GM18526 (cell line): Measurements from ENCODE around the gene MYO1E.

Experiments
- POLR2A ChIP-seq: IDR thresholded peaks from 3 replicates; pipeline ENCODE4 v1.6.1; 2011; ENCODE audit not compliant: insufficient read length; ENCODE audit errors: extremely low read depth

The MYO1E gene

DNA sequence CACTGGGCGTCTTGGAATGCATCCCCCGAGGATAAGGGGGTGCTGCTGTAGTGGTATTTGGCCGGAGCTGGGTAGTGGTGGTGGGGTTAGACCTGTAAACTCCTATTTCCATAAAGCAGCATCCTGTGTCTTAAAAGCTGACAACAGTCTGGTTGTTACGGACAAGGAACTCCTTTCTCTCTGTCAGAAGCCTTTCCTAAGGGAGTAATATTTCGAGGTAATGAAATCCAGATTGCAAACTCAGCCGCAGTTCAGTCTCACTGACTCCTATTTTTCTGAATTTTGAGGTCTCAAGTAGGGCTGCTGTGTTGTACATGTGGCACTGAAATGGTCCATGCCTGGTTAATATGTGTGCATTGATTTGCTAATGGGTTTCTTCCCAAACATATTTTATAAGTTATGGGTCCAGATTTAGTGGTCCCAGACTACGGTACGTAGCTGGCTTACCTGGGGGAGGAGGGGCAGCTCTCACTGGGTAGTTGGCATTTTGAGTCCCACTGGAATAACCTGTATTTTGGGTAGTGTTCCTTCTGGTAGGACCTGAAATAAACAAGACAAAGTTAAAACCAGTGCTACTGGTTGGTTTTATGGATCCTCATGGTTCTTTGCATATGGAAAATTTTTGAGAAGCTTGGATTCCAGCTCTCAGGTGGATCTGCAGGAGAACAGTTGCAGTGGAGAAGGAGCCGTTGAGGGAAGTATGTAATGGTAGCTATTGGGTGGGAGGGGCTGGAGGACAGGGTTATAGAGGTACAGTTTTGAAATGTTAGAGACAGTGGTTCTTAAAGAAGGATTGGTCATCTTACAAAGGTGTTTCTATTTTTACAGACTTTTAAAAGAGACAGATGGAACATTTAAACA, 214.6 kb downstream of the MYO1E start:
- no peak for TF ChIP-seq POLR2A

DNA sequence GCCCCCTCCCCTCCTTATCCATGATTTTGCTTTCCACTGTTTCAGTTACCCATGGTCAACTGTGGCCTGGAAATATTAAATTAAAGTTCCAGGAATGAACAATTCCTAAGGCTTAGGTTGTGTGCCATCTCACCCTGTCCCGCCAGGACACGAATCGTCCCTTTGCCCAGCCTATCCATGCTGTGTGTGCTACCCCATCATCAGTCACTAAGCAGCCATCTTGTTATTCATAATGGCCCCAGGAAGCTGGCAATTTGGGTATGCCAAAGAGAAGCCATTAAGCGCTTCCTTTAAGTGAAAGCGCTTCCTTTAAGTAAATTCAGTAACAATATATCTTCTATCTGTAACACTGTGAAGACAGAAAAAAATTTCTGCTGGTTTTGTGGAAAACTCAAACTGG, 215.3 kb downstream of the MYO1E start:
- no peak for TF ChIP-seq POLR2A

DNA sequence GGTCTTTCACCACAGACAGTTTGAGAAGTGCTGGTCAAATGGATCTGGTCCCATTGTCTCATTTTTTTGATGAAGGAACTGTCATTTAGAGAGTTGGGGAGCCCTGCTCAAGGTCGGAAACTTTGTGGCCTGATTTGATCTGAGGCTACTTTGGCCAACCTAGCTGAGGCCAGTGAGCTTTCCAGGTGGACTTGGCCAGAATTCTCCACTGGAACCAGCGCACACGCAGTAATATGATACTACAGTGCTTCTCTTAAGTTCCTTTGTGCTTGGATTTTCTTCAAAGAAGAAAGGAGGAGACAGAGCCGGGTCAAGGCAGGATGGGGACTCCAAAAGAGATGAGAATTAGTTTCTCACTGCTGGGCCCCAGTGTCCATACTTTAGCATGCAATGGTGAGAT, 217.2 kb downstream of the MYO1E start:
- TF ChIP-seq POLR2A, result no peak

DNA sequence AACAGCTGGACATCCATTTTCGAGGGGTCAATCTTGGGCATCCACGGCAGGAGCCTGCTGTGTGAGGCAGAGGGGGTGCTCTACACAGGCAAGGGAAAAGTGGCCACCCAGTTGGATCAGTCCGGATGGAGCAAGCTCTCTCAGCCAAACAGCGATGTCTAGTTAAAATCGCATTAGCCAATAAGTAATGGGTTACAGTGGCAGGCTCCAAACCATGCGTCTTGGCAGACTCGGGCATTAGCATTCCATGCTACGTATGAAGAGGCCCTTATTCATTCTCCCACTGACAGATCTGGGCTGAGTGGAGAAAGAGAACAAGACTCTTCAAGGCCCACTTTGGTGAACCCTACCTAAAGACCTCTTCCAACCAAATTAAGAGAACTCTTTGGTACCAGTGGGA, 218.4 kb downstream of the MYO1E start:
- TF ChIP-seq POLR2A, result no peak

DNA sequence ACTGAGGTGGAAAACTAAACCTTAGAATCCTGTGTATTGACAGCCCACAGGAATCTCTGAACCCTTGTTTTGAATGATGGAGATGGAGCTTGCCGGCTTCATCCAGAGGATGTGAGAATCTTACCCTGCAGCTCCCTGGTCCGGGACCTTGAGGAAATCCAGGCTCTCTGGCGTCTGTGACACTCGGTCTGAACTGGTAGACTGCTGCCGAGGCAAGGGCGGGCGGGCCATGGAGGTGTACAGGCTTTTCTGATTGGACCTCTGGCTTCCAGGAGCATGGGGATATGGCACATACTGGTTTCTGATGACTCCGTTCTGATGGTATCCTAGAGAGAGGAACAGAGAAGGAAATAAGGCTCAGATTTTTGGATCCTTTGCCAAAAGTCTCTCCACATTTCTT, 219.2 kb downstream of the MYO1E start:
- no peak for TF ChIP-seq POLR2A

DNA sequence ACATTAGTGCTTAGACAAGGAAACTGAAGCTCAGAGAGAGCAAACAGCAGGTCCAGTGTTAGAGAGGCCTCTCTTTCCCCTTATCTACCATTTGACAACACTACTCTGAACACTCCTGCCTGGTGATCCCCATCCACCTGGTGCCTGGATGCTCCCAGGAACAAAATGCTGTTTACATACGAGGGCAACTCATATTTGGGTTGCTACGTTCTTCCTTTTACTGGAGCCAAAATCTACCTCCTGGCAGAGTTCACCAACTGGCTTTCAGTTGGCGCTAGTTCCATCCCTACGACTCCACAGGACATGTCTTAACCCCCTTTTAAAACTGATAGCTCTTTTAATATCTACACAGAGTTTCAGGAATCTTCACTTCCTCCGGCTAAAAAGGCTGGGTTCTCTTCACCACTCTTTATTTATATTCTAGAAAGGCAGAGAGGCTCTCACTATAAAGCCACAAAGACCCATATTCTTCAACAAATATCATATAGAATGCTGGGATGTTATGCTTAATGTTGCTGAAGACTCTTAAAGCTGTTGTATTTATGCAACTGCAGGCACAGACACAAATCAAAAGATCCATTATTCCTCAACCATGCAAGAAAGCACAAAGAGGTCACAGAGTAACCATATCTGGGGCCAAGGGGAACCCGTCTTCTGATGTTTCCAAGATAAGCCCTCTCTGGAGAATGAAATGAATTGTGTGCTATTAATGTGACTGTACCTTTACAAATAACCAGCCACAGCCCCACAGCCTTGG, 219.8 kb downstream of the MYO1E start:
- TF ChIP-seq POLR2A, result no peak

DNA sequence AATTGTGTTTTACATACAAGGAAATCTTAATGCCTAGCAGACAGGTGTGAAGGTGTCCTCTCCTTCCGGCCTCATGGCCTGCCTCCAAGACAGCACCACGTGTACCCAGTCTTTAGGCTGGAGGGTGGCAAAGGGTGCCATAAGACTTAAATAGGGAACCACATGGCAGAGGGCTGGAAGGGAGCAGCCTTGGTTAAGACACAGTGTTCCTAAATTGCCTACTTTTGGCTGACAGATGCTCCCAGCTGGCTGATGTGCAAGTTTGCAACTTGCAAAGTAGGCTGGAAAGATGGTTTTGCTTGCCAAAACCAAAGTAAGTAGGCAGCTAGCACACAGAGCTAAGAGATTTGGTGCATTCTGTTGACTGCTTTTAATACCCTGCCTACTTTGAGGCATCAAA, 222.5 kb downstream of the MYO1E start:
- TF ChIP-seq POLR2A, result no peak

DNA sequence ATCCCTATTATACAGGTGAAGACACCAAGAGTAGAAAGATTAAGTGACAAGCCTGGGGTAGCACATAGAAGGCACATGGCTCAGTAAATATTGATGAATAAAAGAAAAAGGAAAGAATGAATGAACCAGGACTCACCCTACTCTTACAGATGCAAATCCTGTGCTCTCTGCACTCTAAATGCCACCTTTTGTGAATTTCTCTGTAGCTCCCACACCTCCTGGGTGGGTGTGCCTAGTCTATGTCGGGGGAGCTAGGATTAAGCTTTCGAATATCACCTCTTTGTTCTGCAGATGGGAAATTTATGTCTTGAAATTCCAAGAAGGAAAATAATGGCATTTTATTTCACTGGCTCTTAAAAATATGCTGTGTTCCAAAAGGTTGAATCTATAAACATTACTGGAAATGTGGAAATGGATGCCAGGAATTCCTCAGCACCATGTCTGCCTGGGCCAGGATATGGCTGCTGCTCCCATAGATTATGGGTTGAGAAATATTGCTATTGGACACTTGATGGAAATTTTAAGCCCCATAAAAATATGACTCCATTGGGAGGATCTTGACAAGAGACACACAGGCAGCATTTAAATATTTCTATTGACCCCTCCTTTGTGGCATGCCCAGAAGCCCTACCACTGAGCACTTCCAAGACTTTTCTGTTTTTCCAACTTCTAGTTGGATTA, 224.4 kb downstream of the MYO1E start:
- no peak for TF ChIP-seq POLR2A

DNA sequence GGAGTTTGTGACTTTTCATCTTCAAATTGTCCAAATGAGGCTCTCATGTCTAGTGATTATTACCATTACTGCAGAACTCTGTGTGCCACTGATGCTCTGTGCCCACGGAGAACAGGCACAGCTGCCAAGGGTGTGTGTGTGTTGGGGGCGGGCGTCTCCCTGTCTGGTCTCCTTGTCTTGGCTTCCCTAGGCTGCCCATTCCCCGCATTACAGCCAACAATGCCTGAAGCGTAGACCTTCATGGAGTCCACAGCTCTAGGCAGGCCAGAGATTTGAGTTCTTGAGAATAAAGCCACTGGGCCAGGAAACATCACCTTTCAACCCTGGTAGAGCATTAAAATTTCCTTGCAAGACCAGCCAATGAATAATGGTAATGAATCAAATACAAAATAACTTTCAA, 225.0 kb downstream of the MYO1E start:
- no peak for TF ChIP-seq POLR2A

DNA sequence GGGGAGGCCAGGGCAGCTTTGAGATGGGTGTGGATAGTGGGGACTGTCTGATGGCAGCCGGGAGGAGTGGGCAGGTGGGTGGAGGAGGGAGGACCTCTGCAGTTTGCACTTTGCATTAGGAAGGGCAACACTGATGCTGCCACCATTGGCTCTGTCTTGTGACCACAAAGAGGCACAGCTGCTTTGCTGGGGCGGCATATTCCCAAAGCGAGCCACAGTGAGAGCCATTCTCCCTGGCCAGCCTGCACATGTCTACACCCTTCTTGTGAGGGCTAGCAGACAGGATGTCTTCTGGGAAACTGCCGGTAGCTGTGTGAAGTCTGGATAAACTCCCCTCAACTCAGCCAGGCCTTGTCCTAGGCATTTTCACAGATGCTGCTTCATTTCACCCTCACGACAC, 229.4 kb downstream of the MYO1E start:
- TF ChIP-seq POLR2A, result no peak

DNA sequence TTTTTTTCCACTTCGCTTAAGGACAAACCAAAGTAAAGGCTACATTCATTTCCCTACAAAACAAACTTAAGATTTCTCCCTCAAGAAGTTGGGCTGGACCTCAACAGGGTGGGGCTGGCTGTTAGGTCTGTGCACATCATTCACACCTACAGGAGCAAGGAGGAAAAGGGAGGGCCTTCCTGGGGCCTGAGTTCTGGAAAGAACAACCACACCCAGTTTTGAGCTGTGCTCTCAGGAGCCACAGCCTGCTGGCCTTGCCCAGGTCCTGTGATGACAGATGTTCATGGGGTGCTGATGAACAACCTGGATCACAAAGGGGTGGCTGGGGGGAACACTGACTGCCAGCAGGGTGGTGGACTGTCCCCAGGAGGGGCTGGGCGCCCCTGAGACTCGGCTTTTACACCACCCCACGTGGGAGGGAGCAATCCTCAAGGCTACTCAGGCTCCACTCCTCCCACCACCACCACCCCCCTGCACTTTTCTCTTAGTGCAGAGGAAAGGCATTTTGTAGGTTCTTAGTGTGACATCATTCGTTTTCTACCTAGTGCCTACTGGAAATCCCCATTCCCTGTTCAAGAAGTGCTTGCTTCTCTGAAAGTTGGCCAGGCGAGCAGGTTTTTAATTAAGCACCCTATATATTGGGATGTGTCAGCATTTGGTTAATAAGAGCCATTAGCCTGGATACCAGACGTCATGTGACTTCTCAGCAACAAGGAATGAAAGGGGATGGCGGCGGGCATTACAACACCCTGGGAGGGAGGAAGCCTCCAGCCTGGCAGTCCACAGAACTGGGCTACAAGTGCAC, 232.0 kb downstream of the MYO1E start:
- TF ChIP-seq POLR2A, result no peak

DNA sequence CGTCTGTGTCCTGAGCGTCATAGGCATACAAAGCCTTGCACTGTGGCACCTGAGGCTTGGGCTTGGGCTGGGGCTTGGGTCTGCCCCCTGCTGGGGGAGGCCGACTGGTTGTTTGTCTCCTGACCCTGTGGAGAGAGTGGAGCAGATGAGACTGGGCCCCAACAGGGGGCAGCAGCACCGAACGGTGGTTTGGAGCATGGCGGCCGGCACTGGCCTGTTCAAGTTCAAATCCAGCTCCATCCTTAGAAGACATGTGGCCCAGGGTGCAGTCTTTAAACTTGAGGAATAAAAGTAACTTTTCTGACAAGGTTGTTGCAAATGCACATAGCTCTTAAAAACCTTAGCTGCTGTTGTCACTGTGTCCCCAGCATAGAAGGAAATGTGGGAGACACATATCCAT, 234.4 kb downstream of the MYO1E start:
- no peak for TF ChIP-seq POLR2A

DNA sequence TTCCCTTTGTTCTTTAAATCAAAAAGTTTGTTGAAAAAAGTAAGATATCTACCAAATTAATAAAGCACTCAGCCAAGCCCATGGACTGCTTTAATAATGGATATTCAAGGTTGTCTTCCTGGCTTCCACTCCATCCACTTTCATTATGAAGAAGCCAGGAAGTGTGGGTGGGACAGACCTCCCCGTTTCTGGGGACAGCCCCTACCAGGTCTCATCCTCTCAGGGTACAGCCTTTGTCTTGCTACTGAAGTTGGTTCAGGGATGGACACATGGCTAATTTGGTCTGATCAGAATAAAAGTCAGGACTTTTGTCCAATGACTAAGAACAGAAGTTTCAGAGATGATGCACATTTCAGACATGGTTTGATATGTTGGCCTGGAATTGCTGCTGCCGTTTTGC, 235.1 kb downstream of the MYO1E start:
- no peak for TF ChIP-seq POLR2A

DNA sequence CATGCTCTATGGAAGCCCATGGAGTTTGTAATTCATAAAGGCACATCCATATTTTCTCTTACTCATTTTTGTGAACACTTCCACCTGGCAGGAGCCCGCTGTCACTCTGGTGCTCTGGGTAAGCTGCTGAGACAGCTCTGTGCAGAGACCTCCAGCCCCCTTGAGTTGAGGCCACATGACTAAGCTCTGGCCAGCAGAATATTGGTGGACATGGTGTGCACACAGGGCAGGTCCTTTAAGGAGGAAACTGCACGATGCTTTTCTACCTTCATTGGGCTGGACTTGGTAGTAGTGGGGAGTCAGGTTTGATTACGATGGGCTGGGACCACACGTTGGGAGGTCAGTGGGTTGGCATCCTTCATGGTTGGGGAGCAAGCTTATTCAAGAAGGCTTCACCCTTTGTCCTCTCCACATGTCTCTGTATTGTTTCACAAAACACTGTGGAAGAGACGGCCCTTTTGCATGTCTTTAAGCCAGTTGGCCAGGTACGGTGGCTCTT, 238.7 kb downstream of the MYO1E start:
- peak; percentile 14 for TF ChIP-seq POLR2A
